Progenitor cell of endocrine pancreas (in vitro differentiated cells): Measurements from ENCODE around the gene MAP4K4. TPM values are rescaled to one million over a fixed set of nuclear protein-coding genes. Genes with fewer than 3 reads are reported as not detected.

Source experiments
- DNase-seq: peaks from one replicate; pipeline ENCODE4 v3.0.0; 2021; ENCODE audit warnings: low spot score; ENCODE audit not compliant: unreplicated experiment
- H3K27ac Mint-ChIP-seq: 2 replicates; pipeline ENCODE4 v1.8.0; 2021; ENCODE audit warnings: mild to moderate bottlenecking, moderate library complexity, mixed read lengths
- H3K27me3 Mint-ChIP-seq: 2 replicates; pipeline ENCODE4 v1.8.0; 2021; ENCODE audit warnings: mixed read lengths
- H3K36me3 Mint-ChIP-seq: 2 replicates; pipeline ENCODE4 v1.8.0; 2022; ENCODE audit warnings: mixed read lengths; ENCODE audit not compliant: insufficient read depth
- H3K4me1 Mint-ChIP-seq: 2 replicates; pipeline ENCODE4 v1.8.0; 2021; ENCODE audit warnings: low read depth, mixed read lengths
- H3K4me3 Mint-ChIP-seq: 2 replicates; pipeline ENCODE4 v1.8.0; 2021; ENCODE audit warnings: low read depth, mild to moderate bottlenecking, moderate library complexity, mixed read lengths
- H3K9me3 Mint-ChIP-seq: 2 replicates; pipeline ENCODE4 v1.8.0; 2021; ENCODE audit warnings: low read depth, mixed read lengths
- total RNA-seq: library from RNA; stranded (reverse); gene quantifications from 2 replicates; pipeline ENCODE4 v1.2.1, GENCODE V29; 2021
- TF ChIP-seq, protein P1 (sequence below): fragments of 200-600 bp; sonication (generic); IDR thresholded peaks from one replicate; pipeline ENCODE4 v1.5.0; 2021; ENCODE audit warnings: antibody characterized with exemption, mild to moderate bottlenecking; ENCODE audit not compliant: unreplicated experiment

MAP4K4 gene
- total RNA-seq, 1 donor from 2014 or later, result 171 TPM

DNA sequence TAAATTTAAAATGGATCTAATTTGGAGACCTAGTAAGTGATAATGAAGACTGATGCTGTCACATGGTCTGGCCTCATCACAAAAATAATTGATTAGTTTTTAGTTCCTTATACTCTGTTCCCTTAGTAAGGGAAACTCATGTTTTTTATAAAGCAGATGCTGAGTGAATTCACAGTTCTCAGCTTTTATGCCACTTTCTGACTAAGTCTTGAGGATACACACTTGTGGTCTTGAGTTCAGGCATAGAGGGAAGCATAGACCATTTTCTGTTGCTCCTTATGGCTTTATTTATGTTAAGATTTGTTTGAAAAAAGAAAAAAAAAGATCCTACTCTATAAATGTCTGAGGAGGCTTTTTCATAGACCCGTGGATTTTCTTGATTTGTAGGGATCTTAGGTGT is 91.1 kb downstream of the MAP4K4 start:
- DNase-seq, result no peak
- Mint-ChIP-seq H3K9me3 (no peaks in the 10 kb centered on the region), H3K36me3 (peaks cover 6% of the 10 kb centered on the region), H3K4me3 (no peak overlapping the region), H3K27me3 (no peaks in the 10 kb centered on the region), H3K4me1 (peaks cover 18% of the 10 kb centered on the region), H3K27ac (peak overlapping the region; percentile 1)
- TF ChIP-seq, protein P1, sequence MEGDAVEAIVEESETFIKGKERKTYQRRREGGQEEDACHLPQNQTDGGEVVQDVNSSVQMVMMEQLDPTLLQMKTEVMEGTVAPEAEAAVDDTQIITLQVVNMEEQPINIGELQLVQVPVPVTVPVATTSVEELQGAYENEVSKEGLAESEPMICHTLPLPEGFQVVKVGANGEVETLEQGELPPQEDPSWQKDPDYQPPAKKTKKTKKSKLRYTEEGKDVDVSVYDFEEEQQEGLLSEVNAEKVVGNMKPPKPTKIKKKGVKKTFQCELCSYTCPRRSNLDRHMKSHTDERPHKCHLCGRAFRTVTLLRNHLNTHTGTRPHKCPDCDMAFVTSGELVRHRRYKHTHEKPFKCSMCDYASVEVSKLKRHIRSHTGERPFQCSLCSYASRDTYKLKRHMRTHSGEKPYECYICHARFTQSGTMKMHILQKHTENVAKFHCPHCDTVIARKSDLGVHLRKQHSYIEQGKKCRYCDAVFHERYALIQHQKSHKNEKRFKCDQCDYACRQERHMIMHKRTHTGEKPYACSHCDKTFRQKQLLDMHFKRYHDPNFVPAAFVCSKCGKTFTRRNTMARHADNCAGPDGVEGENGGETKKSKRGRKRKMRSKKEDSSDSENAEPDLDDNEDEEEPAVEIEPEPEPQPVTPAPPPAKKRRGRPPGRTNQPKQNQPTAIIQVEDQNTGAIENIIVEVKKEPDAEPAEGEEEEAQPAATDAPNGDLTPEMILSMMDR, result no peak

DNA sequence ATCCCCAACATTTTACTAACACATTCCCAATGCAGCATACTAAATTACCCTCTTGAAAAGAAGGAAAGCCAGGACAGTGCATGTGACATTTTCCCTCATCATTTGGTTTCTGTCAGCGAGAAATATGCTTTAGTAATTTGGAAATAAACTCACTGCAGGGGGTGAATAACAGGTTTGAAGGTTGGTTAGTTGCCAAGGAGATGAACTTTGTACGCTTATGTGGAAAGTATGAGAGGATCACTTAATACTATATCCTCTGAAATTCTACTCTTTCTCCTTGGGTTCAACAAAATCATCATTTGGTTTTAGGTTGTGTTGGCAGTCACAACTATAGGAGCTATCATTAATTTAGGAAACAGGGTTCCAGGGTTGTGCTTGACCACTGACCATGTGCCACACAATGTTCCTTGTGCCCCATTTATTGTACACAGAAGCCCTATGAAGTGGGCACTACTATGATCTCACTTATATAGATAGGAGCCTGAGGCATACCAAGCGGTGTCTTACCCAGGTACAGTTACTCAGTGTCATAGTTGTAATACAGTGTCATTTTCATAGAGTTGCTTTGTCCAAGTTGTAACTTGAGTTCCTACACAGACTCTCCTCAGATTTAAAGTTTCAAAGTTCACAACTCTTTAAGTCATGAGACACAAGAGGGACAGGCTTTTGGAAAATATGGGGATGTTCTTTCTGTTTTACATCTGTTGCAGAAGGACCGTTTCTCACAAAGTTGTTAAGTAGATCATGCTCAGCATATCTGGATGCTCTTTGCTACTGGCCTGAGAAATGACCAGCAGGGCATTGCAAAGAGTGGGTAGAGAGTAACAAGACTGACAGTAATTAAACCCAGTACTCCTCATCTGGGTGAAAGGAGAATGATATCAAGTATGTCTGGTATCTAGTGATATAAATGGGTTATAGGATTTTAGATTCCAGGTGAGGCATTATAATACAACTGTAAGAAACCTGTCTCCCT is 91.8 kb downstream of the MAP4K4 start:
- peaks cover 6% of the 10 kb centered on the region for H3K36me3 Mint-ChIP-seq
- TF ChIP-seq, protein P1, result no peak
- H3K27me3 Mint-ChIP-seq, result no peaks in the 10 kb centered on the region
- H3K4me1 Mint-ChIP-seq, result peaks cover 18% of the 10 kb centered on the region
- H3K4me3 Mint-ChIP-seq, result no peak overlapping the region
- no peak for DNase-seq
- no peaks in the 10 kb centered on the region for H3K9me3 Mint-ChIP-seq
- H3K27ac Mint-ChIP-seq, result no peak overlapping the region

DNA sequence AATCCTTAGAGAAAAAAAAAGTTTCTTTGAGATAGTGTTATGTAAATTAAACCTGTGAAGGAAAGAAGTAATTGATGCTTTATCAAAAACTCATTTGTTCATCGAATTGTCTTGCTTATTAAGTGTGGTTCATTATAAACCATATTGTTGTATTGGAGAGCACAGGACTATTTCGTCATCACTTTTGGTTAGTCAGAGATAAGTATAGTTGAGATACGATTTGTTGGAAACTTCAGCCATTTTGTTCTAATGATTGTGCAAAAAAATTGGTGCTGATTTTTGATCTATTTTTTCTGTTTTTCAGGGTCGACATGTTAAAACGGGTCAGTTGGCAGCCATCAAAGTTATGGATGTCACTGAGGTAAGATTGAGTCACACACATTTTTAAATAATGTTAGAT is 92.9 kb downstream of the MAP4K4 start:
- H3K4me1 Mint-ChIP-seq, result peaks cover 18% of the 10 kb centered on the region
- no peak overlapping the region for H3K27ac Mint-ChIP-seq
- DNase-seq, result no peak
- H3K9me3 Mint-ChIP-seq, result no peaks in the 10 kb centered on the region
- H3K36me3 Mint-ChIP-seq, result peaks cover 6% of the 10 kb centered on the region
- H3K4me3 Mint-ChIP-seq, result no peak overlapping the region
- no peaks in the 10 kb centered on the region for H3K27me3 Mint-ChIP-seq
- TF ChIP-seq, protein P1, result no peak

DNA sequence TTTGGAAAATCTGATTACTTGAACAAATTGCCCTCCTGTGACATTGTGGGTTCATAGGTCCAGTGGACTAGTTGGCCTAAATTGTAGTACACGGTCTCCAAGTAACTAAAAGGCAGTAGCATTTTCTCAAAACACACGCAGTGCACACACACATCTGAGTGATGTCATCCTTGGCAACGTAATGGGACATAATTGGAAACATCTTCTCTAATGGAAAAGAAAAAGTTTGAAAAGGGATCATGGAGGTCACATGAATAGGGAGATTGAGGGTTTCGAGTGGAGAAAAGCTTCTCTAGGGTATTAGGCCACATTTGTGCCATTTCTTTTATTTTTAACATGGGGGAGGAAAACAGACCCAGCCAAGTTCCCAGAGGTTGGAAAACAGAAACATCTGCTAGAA is 93.3 kb downstream of the MAP4K4 start:
- Mint-ChIP-seq H3K27me3 (no peaks in the 10 kb centered on the region), H3K4me1 (peaks cover 18% of the 10 kb centered on the region), H3K36me3 (peaks cover 6% of the 10 kb centered on the region), H3K9me3 (no peaks in the 10 kb centered on the region), H3K4me3 (no peak overlapping the region), H3K27ac (no peak overlapping the region)
- TF ChIP-seq, protein P1, result no peak
- no peak for DNase-seq

DNA sequence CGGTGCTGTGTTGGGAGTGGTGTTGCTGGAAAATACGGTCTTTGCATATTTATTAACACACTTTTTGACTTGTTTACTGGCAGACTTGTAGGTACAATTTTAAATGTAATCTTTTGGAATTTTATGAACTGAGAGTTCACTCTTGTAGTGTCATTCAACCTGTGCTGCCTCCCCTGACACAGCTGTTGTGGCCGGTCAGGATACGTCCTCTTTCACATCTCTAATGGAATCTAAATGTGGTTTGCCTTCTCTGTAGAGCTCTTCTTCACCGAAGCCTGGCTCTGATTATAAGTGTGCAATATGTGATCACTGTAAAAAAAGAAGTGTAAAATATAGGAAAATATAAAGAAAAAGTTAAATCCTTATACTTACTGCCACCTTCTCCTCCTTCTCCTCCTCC is 94.7 kb downstream of the MAP4K4 start:
- Mint-ChIP-seq H3K36me3 (peaks cover 6% of the 10 kb centered on the region), H3K27me3 (no peaks in the 10 kb centered on the region), H3K9me3 (no peaks in the 10 kb centered on the region), H3K27ac (no peak overlapping the region), H3K4me3 (no peak overlapping the region), H3K4me1 (peaks cover 18% of the 10 kb centered on the region)
- no peak for DNase-seq
- TF ChIP-seq, protein P1, result no peak
